GM12864 (cell line): ENCODE data around the gene TPGS1.

ENCODE experiments used
- DNase-seq: peaks from one replicate; pipeline ENCODE4 v3.0.0-alpha.2; 2011; ENCODE audit warnings: low read depth
- H3K4me3 ChIP-seq: 2 replicates; pipeline ENCODE4 v1.5.1; 2011; ENCODE audit warnings: mild to moderate bottlenecking, low read depth, low read length, control low read depth
- CTCF ChIP-seq: IDR thresholded peaks from 2 replicates; pipeline ENCODE4 v1.5.1; 2011; ENCODE audit warnings: low read depth, mild to moderate bottlenecking, moderate library complexity, low read length, control low read depth, inconsistent platforms; ENCODE audit errors: missing control alignments

Gene TPGS1

GRCh38 chr19:469833-470232 is 37.5 kb upstream of the TPGS1 start:
- no peak for DNase-seq
- TF ChIP-seq CTCF: no peak
- no peak overlapping the region for H3K4me3 ChIP-seq

- no peak overlapping the region for H3K4me3 ChIP-seq
- DNase-seq: no peak
- no peak for TF ChIP-seq CTCF
These were observed 36.6 kb upstream of the TPGS1 start for GRCh38 chr19:470701-471100.

- no peak for TF ChIP-seq CTCF
- DNase-seq: no peak
- no peak overlapping the region for H3K4me3 ChIP-seq
These were observed 35.1 kb upstream of the TPGS1 start for GRCh38 chr19:472005-472858.

- no peak overlapping the region for H3K4me3 ChIP-seq
- no peak for DNase-seq
- no peak for TF ChIP-seq CTCF
These were observed 32.9 kb upstream of the TPGS1 start for GRCh38 chr19:474126-475078.

GRCh38 chr19:475360-475759 is 31.9 kb upstream of the TPGS1 start:
- H3K4me3 ChIP-seq: no peak overlapping the region
- no peak for TF ChIP-seq CTCF

GRCh38 chr19:478236-478903 is 28.9 kb upstream of the TPGS1 start:
- TF ChIP-seq CTCF: no peak
- H3K4me3 ChIP-seq: no peak overlapping the region
- DNase-seq: no peak

More at GRCh38 chr19:475360-475759, 31.9 kb upstream of the TPGS1 start:
- no peak for DNase-seq
